Right lobe of liver (tissue), 4 donors: Measurements from ENCODE around the gene SP140L.

ENCODE experiments used
- CTCF ChIP-seq, 4 donors: fragments of 200-600 bp in 3 of 4; fragments of 450-650 bp in 1 of 4; IDR thresholded peaks; one replicate each; pipeline versions ENCODE4 v1.5.1 to v1.8.0; 2016 to 2022; ENCODE audit warnings: antibody characterized with exemption in 4 of 4, mild to moderate bottlenecking in 2 of 4
- POLR2A ChIP-seq: fragments of 450-650 bp; IDR thresholded peaks from one replicate; pipeline ENCODE4 v1.6.1; 2017; ENCODE audit warnings: antibody characterized with exemption, mild to moderate bottlenecking
- donor health status: DM: no; HTN: no; CAD: no.
- donor health status: DM: no; HTN: no; CAD: no.
- donor health status: DM: no; HTN: yes; CAD: no.

GRCh38 chr2:230430957-230431910, 104.2 kb downstream of the SP140L start:
- TF ChIP-seq CTCF (IDR thresholded peaks at IDR 0.05) (no peak), POLR2A (no peak)
